GM23248 (cell line): Measurements from ENCODE around the gene UBE3B. TPM values are rescaled to one million over a fixed set of nuclear protein-coding genes. Genes with fewer than 3 reads are reported as not detected.

Experiments used
- DNase-seq: peaks from one replicate; pipeline ENCODE4 v3.0.0-alpha.2; 2015
- H2AFZ ChIP-seq: fragments of 200-600 bp; sonication (generic); 2 replicates; pipeline ENCODE4 v1.6.1; 2016; ENCODE audit warnings: antibody characterized with exemption
- H3F3A ChIP-seq: fragments of 200-600 bp; sonication (generic); 2 replicates; pipeline ENCODE4 v1.6.1; 2016; ENCODE audit warnings: mild to moderate bottlenecking, antibody characterized with exemption, mixed run types; ENCODE audit not compliant: insufficient read depth
- H3K27ac ChIP-seq: fragments of 200-600 bp; sonication (generic); 2 replicates; pipeline ENCODE4 v1.5.1; 2016; ENCODE audit warnings: mild to moderate bottlenecking
- H3K27me3 ChIP-seq: fragments of 200-600 bp; sonication (generic); replicated peaks from 2 replicates; pipeline ENCODE4 v1.6.1; 2016; ENCODE audit warnings: mild to moderate bottlenecking; ENCODE audit not compliant: insufficient read depth
- H3K36me3 ChIP-seq: fragments of 200-600 bp; sonication (generic); 2 replicates; pipeline ENCODE4 v1.6.1; 2016; ENCODE audit warnings: low read depth, mild to moderate bottlenecking
- H3K4me1 ChIP-seq: fragments of 200-600 bp; sonication (generic); 2 replicates; pipeline ENCODE4 v1.6.1; 2016; ENCODE audit warnings: mild to moderate bottlenecking; ENCODE audit not compliant: insufficient read depth
- H3K4me2 ChIP-seq: fragments of 200-600 bp; sonication (generic); one replicate; pipeline ENCODE4 v1.6.1; 2016; ENCODE audit warnings: mild to moderate bottlenecking; ENCODE audit not compliant: unreplicated experiment
- H3K4me3 ChIP-seq: fragments of 200-600 bp; sonication (generic); 2 replicates; pipeline ENCODE4 v1.5.1; 2016; ENCODE audit warnings: mild to moderate bottlenecking
- H3K79me2 ChIP-seq: fragments of 200-600 bp; sonication (generic); 2 replicates; pipeline ENCODE4 v1.6.1; 2016; ENCODE audit warnings: mild to moderate bottlenecking; ENCODE audit not compliant: insufficient read depth
- H3K9ac ChIP-seq: fragments of 200-600 bp; sonication (generic); 2 replicates; pipeline ENCODE4 v1.6.1; 2016; ENCODE audit warnings: mild to moderate bottlenecking
- H3K9me2 ChIP-seq: fragments of 200-600 bp; sonication (generic); 2 replicates; pipeline ENCODE4 v1.6.1; 2016; ENCODE audit warnings: mixed run types, mild to moderate bottlenecking, moderate library complexity; ENCODE audit not compliant: insufficient read depth
- H3K9me3 ChIP-seq: fragments of 200-600 bp; sonication (generic); one replicate; pipeline ENCODE4 v1.6.1; 2017; ENCODE audit warnings: low read depth
- H4K20me1 ChIP-seq: fragments of 200-600 bp; sonication (generic); 2 replicates; pipeline ENCODE4 v1.6.0; 2016; ENCODE audit not compliant: insufficient read depth
- EZH2 ChIP-seq: fragments of 200-600 bp; sonication (generic); IDR thresholded peaks from 2 replicates; pipeline ENCODE4 v1.6.1; 2018; ENCODE audit warnings: antibody characterized with exemption, mild to moderate bottlenecking; ENCODE audit not compliant: insufficient read depth, poor library complexity, severe bottlenecking
- EZH2phosphoT487 ChIP-seq: fragments of 200-600 bp; sonication (generic); IDR thresholded peaks from 2 replicates; pipeline ENCODE4 v1.6.1; 2018; ENCODE audit warnings: antibody characterized with exemption, moderate library complexity, mild to moderate bottlenecking, low read depth; ENCODE audit not compliant: insufficient read depth
- WGBS, 2 experiments: methylation state at CpG; one replicate each; pipeline ENCODE4 v1.1.6; 2015 to 2017; ENCODE audit warnings: low lambda C conversion rate in 2 of 2, low coverage in 1 of 2; ENCODE audit errors: missing lambda C conversion rate in 2 of 2; 5-methylcytosine and 5-hydroxymethylcytosine counted together
- in situ Hi-C: fragments of 300-500 bp; cut with MboI; formaldehyde crosslinking; loops from 2 replicates; pipeline ENCODE4 v1.15.0; 2020
- polyA plus RNA-seq: library from polyadenylated mRNA; unstranded; fragments of >200 nt; fragmentation: Nextera tagmentation; extraction: Ambion mirVana; gene quantifications from 2 replicates; pipeline ENCODE4 v1.2.1, GENCODE V29; 2016
- total RNA-seq: library from RNA; depleted of rRNA; stranded (reverse); fragments of >200 nt; shearing (Covaris generic); gene quantifications from 2 replicates; pipeline ENCODE4 v1.2.3, GENCODE V29; 2014

UBE3B gene
- total and polyA plus RNA-seq, 2 experiments from 2014 or later = 32.0 to 38.3 TPM

DNA sequence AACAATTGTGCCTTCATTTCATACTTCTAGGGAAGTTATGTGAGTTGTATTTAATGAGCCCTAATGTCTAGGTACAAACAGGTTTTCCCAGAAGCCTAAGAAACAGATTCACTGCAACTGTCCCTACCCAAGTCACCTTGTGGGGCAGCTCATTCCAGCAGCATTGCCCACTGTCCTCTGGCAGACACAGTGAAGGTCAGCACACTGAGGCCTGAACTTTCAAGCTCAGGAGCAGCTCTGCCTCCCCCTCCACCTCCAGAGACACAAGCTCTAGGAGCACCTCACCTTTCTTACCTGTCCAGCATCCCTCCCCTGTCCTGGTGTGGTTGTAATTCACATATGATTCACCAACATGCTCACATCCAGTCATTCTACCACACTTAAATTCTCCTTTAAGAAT is 15.7 kb downstream of the UBE3B start:
- H3K27me3 ChIP-seq = no peaks in the 10 kb centered on the region
- no peak overlapping the region for H3K27ac ChIP-seq
- TF ChIP-seq EZH2 (no peak), EZH2phosphoT487 (no peak)
- H3K4me2 ChIP-seq = no peak overlapping the region
- in situ Hi-C loops = no loop called here
- H3K79me2 ChIP-seq = no peaks in the 10 kb centered on the region
- no peaks in the 10 kb centered on the region; the same call in 1 of the 2 replicates for H3F3A ChIP-seq
- no peak overlapping the region for H2AFZ ChIP-seq
- no peak overlapping the region for H3K9ac ChIP-seq
- no peaks in the 10 kb centered on the region for H3K4me1 ChIP-seq
- H3K4me3 ChIP-seq = no peak overlapping the region
- no peaks in the 10 kb centered on the region for H3K9me2 ChIP-seq
- H3K9me3 ChIP-seq = no peaks in the 10 kb centered on the region
- no peak for DNase-seq
- peaks cover 55% of the 10 kb centered on the region for H3K36me3 ChIP-seq
- no peaks in the 10 kb centered on the region for H4K20me1 ChIP-seq

- in situ Hi-C loops = no loop called here
- H4K20me1 ChIP-seq = no peaks in the 10 kb centered on the region
- H3K4me1 ChIP-seq = no peaks in the 10 kb centered on the region
- WGBS, 2 experiments = 94 to 100% methylated on average over 1 of the region's 1 CpG
- no peak overlapping the region for H3K9ac ChIP-seq
- H3F3A ChIP-seq = no peaks in the 10 kb centered on the region
- H3K4me3 ChIP-seq = no peak overlapping the region
- H2AFZ ChIP-seq = no peak overlapping the region
- H3K27me3 ChIP-seq = no peaks in the 10 kb centered on the region
- no peaks in the 10 kb centered on the region for H3K9me2 ChIP-seq
- H3K79me2 ChIP-seq = no peaks in the 10 kb centered on the region
- no peak for TF ChIP-seq EZH2
- no peak for TF ChIP-seq EZH2phosphoT487
- DNase-seq = no peak
- H3K27ac ChIP-seq = no peak overlapping the region
- H3K9me3 ChIP-seq = no peaks in the 10 kb centered on the region
- H3K36me3 ChIP-seq = peaks cover 55% of the 10 kb centered on the region
- H3K4me2 ChIP-seq = no peak overlapping the region
Measured at GRCh38 chr12:109493938-109494337, 16.5 kb downstream of the UBE3B start.

DNA sequence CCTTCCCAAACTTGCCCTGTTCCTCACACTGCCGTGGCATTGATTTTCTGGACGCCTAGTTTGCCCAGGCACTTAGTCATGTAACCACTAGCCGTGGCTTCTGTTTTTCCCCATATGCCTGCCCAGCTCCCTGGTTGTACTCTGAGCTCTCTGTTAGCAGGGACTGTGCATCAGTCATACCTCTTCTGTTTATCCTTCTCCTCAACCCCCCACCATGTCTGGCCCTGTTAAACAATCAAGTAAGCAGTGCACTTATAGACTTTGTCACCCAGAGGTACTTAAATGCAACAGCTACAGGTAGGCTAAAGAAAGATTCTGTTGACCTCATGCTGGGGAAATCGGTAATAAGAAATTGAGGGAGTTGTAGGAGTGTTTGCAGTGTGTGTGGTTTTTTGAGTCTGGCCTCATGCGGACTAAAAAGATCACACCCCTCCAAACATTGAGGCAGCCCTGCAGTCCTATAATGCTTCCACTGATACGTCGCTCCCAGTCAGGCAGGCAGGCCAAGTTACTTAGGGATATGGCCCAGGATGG is 17.0 kb downstream of the UBE3B start:
- no peak for TF ChIP-seq EZH2phosphoT487
- TF ChIP-seq EZH2 = no peak
- WGBS, 2 experiments = 99% methylated on average over 7 of the region's 7 CpGs
- in situ Hi-C loops = no loop called here
- Histone ChIP-seq H3K79me2 (no peaks in the 10 kb centered on the region), H3K9me2 (no peaks in the 10 kb centered on the region), H2AFZ (no peak overlapping the region), H3K27ac (no peak overlapping the region), H3K9ac (no peak overlapping the region), H3K4me3 (no peak overlapping the region), H4K20me1 (no peaks in the 10 kb centered on the region), H3K27me3 (no peaks in the 10 kb centered on the region), H3K4me2 (no peak overlapping the region), H3K9me3 (no peaks in the 10 kb centered on the region), H3F3A (no peaks in the 10 kb centered on the region), H3K36me3 (peaks cover 58% of the 10 kb centered on the region), H3K4me1 (no peaks in the 10 kb centered on the region)
- no peak for DNase-seq

GRCh38 chr12:109495012-109495411 is 17.6 kb downstream of the UBE3B start:
- H3K9me3 ChIP-seq = no peaks in the 10 kb centered on the region
- no peaks in the 10 kb centered on the region for H3K27me3 ChIP-seq
- peaks cover 57% of the 10 kb centered on the region for H3K36me3 ChIP-seq
- H3K4me3 ChIP-seq = no peak overlapping the region
- H3K79me2 ChIP-seq = no peaks in the 10 kb centered on the region
- H3K9me2 ChIP-seq = no peaks in the 10 kb centered on the region
- in situ Hi-C loops = no loop called here
- TF ChIP-seq EZH2phosphoT487 (no peak), EZH2 (no peak)
- H2AFZ ChIP-seq = no peak overlapping the region
- no peaks in the 10 kb centered on the region for H4K20me1 ChIP-seq
- H3K9ac ChIP-seq = no peak overlapping the region
- no peak overlapping the region for H3K4me2 ChIP-seq
- H3K27ac ChIP-seq = no peak overlapping the region
- DNase-seq = no peak
- no peaks in the 10 kb centered on the region for H3F3A ChIP-seq
- no peaks in the 10 kb centered on the region for H3K4me1 ChIP-seq

DNA sequence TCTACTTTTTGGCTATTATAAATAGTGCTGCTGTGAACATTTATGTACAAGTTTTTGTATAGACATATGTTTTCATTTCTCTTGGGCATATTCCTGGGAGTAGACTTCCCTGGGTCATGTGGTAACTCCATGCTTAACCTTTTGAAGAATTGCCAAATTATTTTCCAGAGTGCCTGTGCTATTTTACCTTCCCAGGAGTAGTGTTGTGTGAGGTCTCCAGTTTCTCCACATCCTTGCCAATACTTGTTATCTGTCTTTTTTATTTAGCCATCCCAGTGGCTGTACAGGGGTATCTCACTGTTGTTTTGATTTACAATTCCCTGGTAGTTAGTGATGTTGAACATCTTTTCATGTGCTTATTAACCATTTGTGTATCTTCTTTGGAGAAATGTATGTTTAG is 18.9 kb downstream of the UBE3B start:
- Histone ChIP-seq H3K79me2 (no peaks in the 10 kb centered on the region), H3F3A (no peaks in the 10 kb centered on the region), H3K27ac (no peak overlapping the region), H3K9me3 (no peaks in the 10 kb centered on the region), H3K27me3 (no peaks in the 10 kb centered on the region), H3K9me2 (no peaks in the 10 kb centered on the region), H3K36me3 (peaks cover 50% of the 10 kb centered on the region), H4K20me1 (no peaks in the 10 kb centered on the region), H3K4me2 (no peak overlapping the region), H3K4me1 (no peaks in the 10 kb centered on the region), H2AFZ (no peak overlapping the region), H3K4me3 (no peak overlapping the region), H3K9ac (no peak overlapping the region)
- no peak for TF ChIP-seq EZH2
- no peak for TF ChIP-seq EZH2phosphoT487
- no peak for DNase-seq
- in situ Hi-C loops = no loop called here
